ENCODE data around the gene PARP6.
A peak's percentile ranks its signal among the peaks of the same experiment; 100 is the strongest.

PARP6 gene

GRCh38 chr15:72202302-72202701 is 70.1 kb downstream of the PARP6 start:
- no peak overlapping the region for H3K4me3 ChIP-seq (replicated peaks; ENCODE audit: low read depth, low read length)
- no peak for TF ChIP-seq CTCF (IDR thresholded peaks at IDR 0.05; ENCODE audit: low read length, missing control alignments)
- no peak for DNase-seq (ENCODE audit: low read depth)

- no peak overlapping the region for H3K4me3 ChIP-seq (replicated peaks; ENCODE audit: low read depth, low read length)
- TF ChIP-seq CTCF (IDR thresholded peaks at IDR 0.05; ENCODE audit: low read length, missing control alignments) = no peak
- DNase-seq (ENCODE audit: low read depth) = no peak
Observed at GRCh38 chr15:72201391-72201921, 70.9 kb downstream of the PARP6 start.

- TF ChIP-seq CTCF (IDR thresholded peaks at IDR 0.05; ENCODE audit: low read length, missing control alignments) = no peak
- no peak overlapping the region for H3K4me3 ChIP-seq (replicated peaks; ENCODE audit: low read depth, low read length)
- DNase-seq (ENCODE audit: low read depth) = no peak
Observed at GRCh38 chr15:72200395-72201237, 71.7 kb downstream of the PARP6 start.

GRCh38 chr15:72199721-72200212 is 72.6 kb downstream of the PARP6 start:
- DNase-seq (ENCODE audit: low read depth) = peak; percentile 80
- peak; percentile 96 for TF ChIP-seq CTCF (IDR thresholded peaks at IDR 0.05; ENCODE audit: low read length, missing control alignments)
- H3K4me3 ChIP-seq (replicated peaks; ENCODE audit: low read depth, low read length) = no peak overlapping the region

DNA sequence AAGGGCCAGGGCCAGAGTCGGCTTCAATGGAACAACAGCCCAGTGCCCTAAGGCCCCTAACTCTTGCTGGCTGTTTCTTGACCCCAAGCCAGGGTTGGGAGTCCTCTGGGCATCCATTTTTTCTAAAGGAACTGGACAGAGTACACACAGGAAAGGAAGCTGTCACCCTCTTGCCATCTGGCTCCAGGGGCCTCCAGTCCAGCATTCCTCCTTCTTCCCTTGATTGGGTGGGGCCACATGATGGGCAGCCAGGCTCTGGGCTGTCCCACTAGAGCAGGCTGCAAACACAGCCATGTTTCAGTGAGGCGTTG is 73.2 kb downstream of the PARP6 start:
- no peak overlapping the region for H3K4me3 ChIP-seq (replicated peaks; ENCODE audit: low read depth, low read length)
- no peak for DNase-seq (ENCODE audit: low read depth)
- TF ChIP-seq CTCF (IDR thresholded peaks at IDR 0.05; ENCODE audit: low read length, missing control alignments) = no peak

DNA sequence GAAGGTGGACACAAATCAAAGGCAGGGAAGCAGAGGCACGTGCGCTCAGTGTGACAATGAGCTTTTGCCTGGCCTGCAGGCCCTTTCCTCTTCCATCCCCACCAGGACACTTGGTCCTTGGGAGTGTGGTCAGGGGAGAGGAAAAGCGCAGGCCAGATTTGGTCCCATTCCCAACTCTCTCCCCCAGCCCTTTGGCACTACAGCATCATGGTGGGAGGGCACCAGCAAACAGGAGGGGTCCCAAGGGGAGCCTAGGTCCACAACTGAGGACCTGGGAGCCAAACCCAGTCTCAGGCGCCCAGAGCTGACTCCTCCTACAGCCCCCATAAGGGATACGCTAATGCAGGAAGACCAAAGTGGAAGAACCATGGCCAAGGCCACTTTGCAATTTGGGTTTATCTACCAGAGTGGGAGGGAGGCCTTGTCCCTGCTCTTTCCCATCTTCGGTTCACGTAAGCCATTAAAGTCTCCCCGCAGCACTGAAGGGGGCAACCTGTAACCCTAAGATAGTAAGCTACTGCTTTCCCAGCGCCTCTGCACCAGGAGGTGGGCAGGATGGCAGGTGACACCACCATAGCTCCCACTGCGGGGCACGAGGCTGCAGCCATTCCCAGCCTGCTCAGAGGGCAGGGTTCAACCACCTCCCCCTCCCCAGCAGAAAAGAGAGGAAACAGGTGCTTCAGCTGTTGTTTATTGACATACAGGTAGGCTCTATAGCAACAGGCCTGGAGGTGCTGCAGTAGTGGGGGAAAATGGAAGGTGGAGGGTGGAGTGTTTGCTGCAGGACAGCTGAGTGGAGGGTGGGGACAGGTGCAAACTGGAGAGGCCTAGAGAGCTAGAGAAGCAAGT is 73.8 kb downstream of the PARP6 start:
- TF ChIP-seq CTCF (IDR thresholded peaks at IDR 0.05; ENCODE audit: low read length, missing control alignments) = no peak
- DNase-seq (ENCODE audit: low read depth) = no peak
- H3K4me3 ChIP-seq (replicated peaks; ENCODE audit: low read depth, low read length) = no peak overlapping the region

All from fibroblast of pulmonary artery (primary cell).